ENCODE measurements around the gene ACYP2.
"Not testable (repeated sequence)": the region's sequence is repeated elsewhere in the genome, so short reads cannot be mapped to it uniquely, and the experiment has no call there.

ACYP2 gene

GRCh38 chr2:54308782-54309181 lies 193.4 kb downstream of the ACYP2 start:
- H3K4me3 ChIP-seq, result no peak overlapping the region
- no peaks in the 10 kb centered on the region for H3K36me3 ChIP-seq (ENCODE audit: insufficient read depth, low read length)
- no peak for TF ChIP-seq POLR2AphosphoS5 (IDR thresholded peaks at IDR 0.05; ENCODE audit: borderline replicate concordance, low read depth, low read length)
- no peak for TF ChIP-seq EZH2 (IDR thresholded peaks at IDR 0.05)
- no peak for TF ChIP-seq FOXP2 (optimal IDR thresholded peaks at IDR 0.05; ENCODE audit: control extremely low read depth, extremely low read length, insufficient read depth)
- H3K27ac ChIP-seq, result no peak overlapping the region
- DNase-seq (ENCODE audit: low read depth, low spot score), result no peak
- H3K9me3 ChIP-seq (ENCODE audit: low read depth, low read length), result no peaks in the 10 kb centered on the region
- H3K9ac ChIP-seq (ENCODE audit: insufficient read length), result no peak overlapping the region

- Histone ChIP-seq H3K36me3 (ENCODE audit: insufficient read depth, low read length) (no peaks in the 10 kb centered on the region), H3K4me3 (no peak overlapping the region), H3K9ac (ENCODE audit: insufficient read length) (no peak overlapping the region), H3K9me3 (ENCODE audit: low read depth, low read length) (no peaks in the 10 kb centered on the region), H3K27ac (no peak overlapping the region)
- TF ChIP-seq POLR2AphosphoS5 (IDR thresholded peaks at IDR 0.05; ENCODE audit: borderline replicate concordance, low read depth, low read length), result no peak
- no peak for TF ChIP-seq EZH2 (IDR thresholded peaks at IDR 0.05)
- no peak for TF ChIP-seq FOXP2 (optimal IDR thresholded peaks at IDR 0.05; ENCODE audit: control extremely low read depth, extremely low read length, insufficient read depth)
- DNase-seq (ENCODE audit: low read depth, low spot score), result no peak
Measured at GRCh38 chr2:54310311-54310710, 194.9 kb downstream of the ACYP2 start.

- Histone ChIP-seq H3K36me3 (ENCODE audit: insufficient read depth, low read length) (no peaks in the 10 kb centered on the region), H3K9ac (ENCODE audit: insufficient read length) (no peak overlapping the region), H3K4me3 (no peak overlapping the region), H3K27ac (no peak overlapping the region), H3K9me3 (ENCODE audit: low read depth, low read length) (no peaks in the 10 kb centered on the region)
- TF ChIP-seq EZH2 (IDR thresholded peaks at IDR 0.05) (no peak), FOXP2 (optimal IDR thresholded peaks at IDR 0.05; ENCODE audit: control extremely low read depth, extremely low read length, insufficient read depth) (no peak), POLR2AphosphoS5 (IDR thresholded peaks at IDR 0.05; ENCODE audit: borderline replicate concordance, low read depth, low read length) (no peak)
- DNase-seq (ENCODE audit: low read depth, low spot score), result no peak
Measured at GRCh38 chr2:54310961-54311360, 195.5 kb downstream of the ACYP2 start.

- Histone ChIP-seq H3K27ac (no peak overlapping the region), H3K9ac (ENCODE audit: insufficient read length) (no peak overlapping the region), H3K4me3 (no peak overlapping the region), H3K36me3 (ENCODE audit: insufficient read depth, low read length) (no peaks in the 10 kb centered on the region), H3K9me3 (ENCODE audit: low read depth, low read length) (no peaks in the 10 kb centered on the region)
- no peak for TF ChIP-seq POLR2AphosphoS5 (IDR thresholded peaks at IDR 0.05; ENCODE audit: borderline replicate concordance, low read depth, low read length)
- TF ChIP-seq EZH2 (IDR thresholded peaks at IDR 0.05), result no peak
- TF ChIP-seq FOXP2 (optimal IDR thresholded peaks at IDR 0.05; ENCODE audit: control extremely low read depth, extremely low read length, insufficient read depth), result no peak
- DNase-seq (ENCODE audit: low read depth, low spot score), result no peak
Measured at GRCh38 chr2:54313147-54313546, 197.7 kb downstream of the ACYP2 start.

- Histone ChIP-seq H3K9me3 (ENCODE audit: low read depth, low read length) (no peaks in the 10 kb centered on the region), H3K36me3 (ENCODE audit: insufficient read depth, low read length) (no peaks in the 10 kb centered on the region), H3K27ac (no peak overlapping the region), H3K9ac (ENCODE audit: insufficient read length) (no peak overlapping the region), H3K4me3 (no peak overlapping the region)
- no peak for DNase-seq (ENCODE audit: low read depth, low spot score)
- TF ChIP-seq EZH2 (IDR thresholded peaks at IDR 0.05), result no peak
- TF ChIP-seq POLR2AphosphoS5 (IDR thresholded peaks at IDR 0.05; ENCODE audit: borderline replicate concordance, low read depth, low read length), result no peak
- TF ChIP-seq FOXP2 (optimal IDR thresholded peaks at IDR 0.05; ENCODE audit: control extremely low read depth, extremely low read length, insufficient read depth), result no peak
Measured at GRCh38 chr2:54317973-54318372, 202.6 kb downstream of the ACYP2 start.

- Histone ChIP-seq H3K27ac (no peak overlapping the region), H3K36me3 (ENCODE audit: insufficient read depth, low read length) (no peaks in the 10 kb centered on the region), H3K9ac (ENCODE audit: insufficient read length) (no peak overlapping the region), H3K4me3 (no peak overlapping the region), H3K9me3 (ENCODE audit: low read depth, low read length) (no peaks in the 10 kb centered on the region)
- no peak for TF ChIP-seq FOXP2 (optimal IDR thresholded peaks at IDR 0.05; ENCODE audit: control extremely low read depth, extremely low read length, insufficient read depth)
- no peak for TF ChIP-seq POLR2AphosphoS5 (IDR thresholded peaks at IDR 0.05; ENCODE audit: borderline replicate concordance, low read depth, low read length)
- no peak for TF ChIP-seq EZH2 (IDR thresholded peaks at IDR 0.05)
- DNase-seq (ENCODE audit: low read depth, low spot score), result no peak
Measured at GRCh38 chr2:54318821-54319220, 203.4 kb downstream of the ACYP2 start.

- Histone ChIP-seq H3K9ac (ENCODE audit: insufficient read length) (no peak overlapping the region), H3K36me3 (ENCODE audit: insufficient read depth, low read length) (no peaks in the 10 kb centered on the region), H3K4me3 (no peak overlapping the region), H3K9me3 (ENCODE audit: low read depth, low read length) (no peaks in the 10 kb centered on the region), H3K27ac (no peak overlapping the region)
- TF ChIP-seq POLR2AphosphoS5 (IDR thresholded peaks at IDR 0.05; ENCODE audit: borderline replicate concordance, low read depth, low read length), result no peak
- no peak for TF ChIP-seq EZH2 (IDR thresholded peaks at IDR 0.05)
- TF ChIP-seq FOXP2 (optimal IDR thresholded peaks at IDR 0.05; ENCODE audit: control extremely low read depth, extremely low read length, insufficient read depth), result no peak
- DNase-seq (ENCODE audit: low read depth, low spot score), result no peak
Measured at GRCh38 chr2:54321047-54321446, 205.6 kb downstream of the ACYP2 start.

GRCh38 chr2:54324517-54324916 lies 209.1 kb downstream of the ACYP2 start:
- not testable (repeated sequence) for H3K9me3 ChIP-seq (ENCODE audit: low read depth, low read length); H3K27ac ChIP-seq; DNase-seq (ENCODE audit: low read depth, low spot score); H3K4me3 ChIP-seq; H3K36me3 ChIP-seq (ENCODE audit: insufficient read depth, low read length); H3K9ac ChIP-seq (ENCODE audit: insufficient read length)

- no peak for DNase-seq (ENCODE audit: low read depth, low spot score)
- no peaks in the 10 kb centered on the region for H3K36me3 ChIP-seq (ENCODE audit: insufficient read depth, low read length)
- TF ChIP-seq FOXP2 (optimal IDR thresholded peaks at IDR 0.05; ENCODE audit: control extremely low read depth, extremely low read length, insufficient read depth) (no peak), POLR2AphosphoS5 (IDR thresholded peaks at IDR 0.05; ENCODE audit: borderline replicate concordance, low read depth, low read length) (no peak), EZH2 (IDR thresholded peaks at IDR 0.05) (no peak)
- no peak overlapping the region for H3K9ac ChIP-seq (ENCODE audit: insufficient read length)
- H3K9me3 ChIP-seq (ENCODE audit: low read depth, low read length), result no peaks in the 10 kb centered on the region
- H3K4me3 ChIP-seq, result no peak overlapping the region
- no peak overlapping the region for H3K27ac ChIP-seq
Measured at GRCh38 chr2:54325148-54325547, 209.7 kb downstream of the ACYP2 start.

Data from SK-N-MC (cell line).